Lower leg skin (tissue), 3 donors: ENCODE measurements around the gene ATP5ME.

Experiments used
- CTCF ChIP-seq, 3 donors: fragments of 450-650 bp; IDR thresholded peaks; one replicate each; pipeline ENCODE4 v1.5.1; 2016; ENCODE audit warnings: antibody characterized with exemption in 3 of 3, mild to moderate bottlenecking in 3 of 3, moderate library complexity in 2 of 3
- POLR2A ChIP-seq, 2 donors: fragments of 450-650 bp; IDR thresholded peaks; one replicate each; pipeline ENCODE4 v1.6.1; 2016 to 2017; ENCODE audit warnings: antibody characterized with exemption in 2 of 2, mild to moderate bottlenecking in 1 of 2, moderate library complexity in 1 of 2

DNA sequence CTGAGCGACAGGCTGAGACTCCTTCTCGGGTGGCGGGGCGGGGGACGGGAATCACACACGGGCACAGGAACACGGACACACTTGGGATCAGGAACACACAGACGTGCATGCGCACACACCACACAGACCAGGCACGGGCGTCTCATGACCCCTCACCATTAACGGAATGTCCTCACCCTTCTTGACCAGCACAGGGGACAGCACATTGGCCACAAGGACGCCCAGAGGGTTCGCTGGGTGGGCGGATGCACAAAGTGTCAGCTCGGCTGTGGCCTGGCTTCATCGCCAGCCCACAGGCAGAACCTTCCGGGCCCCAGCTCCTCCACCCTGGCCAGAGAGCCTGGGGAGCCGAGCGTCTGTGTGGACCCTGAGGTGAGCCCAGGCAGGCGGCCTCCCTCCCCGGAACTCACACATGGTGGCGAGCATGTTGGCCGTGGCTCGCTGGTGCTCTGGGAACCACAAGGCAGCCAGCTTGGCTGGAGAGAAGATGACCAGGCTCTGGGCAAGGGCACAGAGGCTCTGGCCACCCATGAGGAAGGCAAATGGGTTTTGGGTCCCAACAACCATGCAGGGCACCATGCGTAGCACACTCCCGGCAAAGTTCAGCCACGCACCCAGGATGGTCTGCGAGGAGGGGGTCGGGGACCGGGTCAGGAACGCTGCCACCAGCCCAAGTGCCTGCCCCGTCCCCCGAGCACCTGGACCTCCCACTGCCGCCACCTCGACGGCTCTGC, 11.8 kb upstream of the ATP5ME start:
- TF ChIP-seq CTCF (IDR thresholded peaks at IDR 0.05) (no peak), POLR2A (IDR thresholded peaks at IDR 0.05) (no peak)
